Endothelial cell of umbilical vein (primary cell): ENCODE results near the gene LRP1B.

Source experiments
- CTCF ChIP-seq, 2 donors: IDR thresholded peaks; 1 replicate in 1 of 2; 2 replicates in 1 of 2; pipeline ENCODE4 v1.5.1; 2011; ENCODE audit warnings: low read length in 2 of 2, mild to moderate bottlenecking in 2 of 2, moderate library complexity in 2 of 2, control low read depth in 1 of 2, inconsistent platforms in 1 of 2, low read depth in 1 of 2; ENCODE audit not compliant: insufficient read depth in 1 of 2; ENCODE audit errors: extremely low read depth in 1 of 2
- EZH2 ChIP-seq: IDR thresholded peaks from 2 replicates; pipeline ENCODE4 v1.6.1; 2012; ENCODE audit warnings: borderline replicate concordance, low read depth, mild to moderate bottlenecking, moderate library complexity, low read length, inconsistent platforms; ENCODE audit not compliant: severe bottlenecking
- MYC ChIP-seq: IDR thresholded peaks from one replicate; pipeline ENCODE4 v1.6.1; 2011; ENCODE audit warnings: mild to moderate bottlenecking, low read depth, low read length
- POLR2A ChIP-seq: IDR thresholded peaks from 2 replicates; pipeline ENCODE4 v1.6.1; 2012; ENCODE audit warnings: low read depth, mild to moderate bottlenecking, control low read depth, low read length
- POLR2AphosphoS5 ChIP-seq: IDR thresholded peaks from 2 replicates; pipeline ENCODE4 v1.6.1; 2012; ENCODE audit warnings: low read depth, mild to moderate bottlenecking, control low read depth, low read length, moderate library complexity; ENCODE audit not compliant: insufficient read depth

- TF ChIP-seq CTCF (IDR thresholded peaks at IDR 0.05; ENCODE audit: extremely low read depth in 1 of 2, insufficient read depth in 1 of 2, low read depth in 1 of 2, low read length in 2 of 2) (no peak), EZH2 (no peak), MYC (no peak), POLR2A (no peak), POLR2AphosphoS5 (no peak)
These were observed 426.3 kb downstream of the LRP1B start for GRCh38 chr2:141704541-141704940.
